HepG2 (cell line): ENCODE results near the gene DCTN3. TPM values are rescaled to one million over a fixed set of nuclear protein-coding genes. Genes with fewer than 3 reads are reported as not detected.

Source experiments
- ARID2 ChIP-seq: sonication (generic); formaldehyde crosslinking; IDR thresholded peaks from 2 replicates; pipeline ENCODE4 v1.8.1; 2022; ENCODE audit warnings: mild to moderate bottlenecking, missing genetic modification reagents, borderline replicate concordance
- ARID5B ChIP-seq: IDR thresholded peaks from 2 replicates; pipeline ENCODE4 v1.4.0; 2020; ENCODE audit warnings: mild to moderate bottlenecking, missing genetic modification reagents
- CTCF ChIP-seq: sonication (generic); formaldehyde crosslinking; IDR thresholded peaks from 2 replicates; pipeline ENCODE4 v1.5.0; 2020; ENCODE audit warnings: mild to moderate bottlenecking, missing genetic modification reagents, moderate library complexity
- DMTF1 ChIP-seq: sonication (generic); formaldehyde crosslinking; IDR thresholded peaks from 2 replicates; pipeline ENCODE4 v1.4.0; 2020; ENCODE audit warnings: mild to moderate bottlenecking, missing genetic modification reagents
- GPN1 ChIP-seq: sonication (generic); formaldehyde crosslinking; IDR thresholded peaks from 2 replicates; pipeline ENCODE4 v1.5.1; 2020; ENCODE audit warnings: missing genetic modification reagents, borderline replicate concordance
- HHEX ChIP-seq: IDR thresholded peaks from 2 replicates; pipeline ENCODE4 v1.6.1; 2016; ENCODE audit warnings: control low read depth
- HMG20B ChIP-seq: conservative IDR thresholded peaks from 2 replicates; pipeline ENCODE4 v1.6.1; 2016; ENCODE audit warnings: missing genetic modification reagents, missing compliant biosample characterization
- MXD1 ChIP-seq: sonication (generic); formaldehyde crosslinking; IDR thresholded peaks from 2 replicates; pipeline ENCODE4 v1.4.0; 2020; ENCODE audit warnings: mild to moderate bottlenecking, missing genetic modification reagents
- NFRKB ChIP-seq: fragments of 450-650 bp; IDR thresholded peaks from 2 replicates; pipeline ENCODE4 v1.6.1; 2017
- NR2F1 ChIP-seq, 2 experiments: fragments of 450-650 bp in 1 of 2; formaldehyde crosslinking in 1 of 2; IDR thresholded peaks; 2 replicates each; pipeline versions ENCODE4 v1.5.0 to v1.6.1; 2016 to 2020; ENCODE audit warnings: mild to moderate bottlenecking in 1 of 2, missing compliant biosample characterization in 1 of 2, missing genetic modification reagents in 1 of 2, moderate library complexity in 1 of 2
- PITX1 ChIP-seq: sonication (generic); formaldehyde crosslinking; IDR thresholded peaks from 2 replicates; pipeline ENCODE4 v1.5.1; 2020; ENCODE audit warnings: mild to moderate bottlenecking, missing genetic modification reagents
- PREB ChIP-seq: sonication (generic); formaldehyde crosslinking; IDR thresholded peaks from 2 replicates; pipeline ENCODE4 v1.4.0; 2020; ENCODE audit warnings: missing genetic modification reagents
- SIN3B ChIP-seq: fragments of 150-350 bp; IDR thresholded peaks from 2 replicates; pipeline ENCODE4 v1.6.1; 2014; ENCODE audit warnings: low read length
- THAP11 ChIP-seq: IDR thresholded peaks from 2 replicates; pipeline ENCODE4 v1.6.1; 2016; ENCODE audit warnings: missing biosample characterization, missing genetic modification reagents
- THAP9 ChIP-seq: sonication (generic); formaldehyde crosslinking; IDR thresholded peaks from 2 replicates; pipeline ENCODE4; 2020; ENCODE audit warnings: missing genetic modification reagents, mild to moderate bottlenecking, borderline replicate concordance
- ZNF784 ChIP-seq: sonication (generic); formaldehyde crosslinking; IDR thresholded peaks from 2 replicates; pipeline ENCODE4 v1.5.1; 2020; ENCODE audit warnings: missing genetic modification reagents, mild to moderate bottlenecking, borderline replicate concordance
- polyA plus RNA-seq, 8 experiments: library from polyadenylated mRNA; depleted of rRNA in 3 of 8; stranded (reverse) in 7 of 8; unstranded in 1 of 8; fragments of >200 nt; fragmentation: Illumina TruSeq in 4 of 8; extraction: Trizol in 4 of 8; gene quantifications; 2 replicates each; pipeline versions ENCODE4 v1.2.1 to v1.2.3, GENCODE V29; 2011 to 2016; ENCODE audit warnings: low read depth in 4 of 8, missing spikeins in 1 of 8, mixed read lengths in 1 of 8; ENCODE audit not compliant: insufficient read depth in 1 of 8
- total RNA-seq, 5 experiments: library from RNA; depleted of rRNA; stranded (reverse); fragments of >200 nt; fragmentation: Illumina TruSeq; extraction: Trizol; gene quantifications; 2 replicates each; pipeline ENCODE4 v1.2.3, GENCODE V29; 2016; ENCODE audit warnings: low read depth in 1 of 5

Gene DCTN3
- total and polyA plus RNA-seq, 2 of the 13 experiments (the other 11 are each of a cell fraction or from before 2014, with no cell fraction given), result 27.4 to 34.5 TPM

- TF ChIP-seq THAP9 (CRISPR knock-in tag) (no peak), NR2F1 (CRISPR knock-in tag; IDR thresholded peaks at IDR 0.05) (no peak), THAP11 (0 out of 2 replicates have a peak, but pooled peaks have one; percentile 29), ARID5B (no peak), PITX1 (CRISPR knock-in tag) (no peak), NFRKB (no peak), PREB (CRISPR knock-in tag) (no peak), HHEX (CRISPR knock-in tag) (no peak), DMTF1 (CRISPR knock-in tag) (no peak), HMG20B (CRISPR knock-in tag) (no peak), ARID2 (CRISPR knock-in tag) (no peak), SIN3B (no peak), GPN1 (CRISPR knock-in tag) (no peak), CTCF (CRISPR knock-in tag) (peak; percentile 94), MXD1 (CRISPR knock-in tag) (no peak), ZNF784 (CRISPR knock-in tag) (no peak)
Measured at GRCh38 chr9:34603610-34604231, 16.6 kb downstream of the DCTN3 start (continued).
